GM19240 (cell line): ENCODE results near the gene LPA.
"Not testable (repeated sequence)": the region's sequence is repeated elsewhere in the genome, so short reads cannot be mapped to it uniquely, and the experiment has no call there.

Experiments used
- DNase-seq: peaks from one replicate; pipeline ENCODE4 v3.0.0; 2011; ENCODE audit warnings: low spot score; ENCODE audit not compliant: insufficient read length

LPA gene

DNA sequence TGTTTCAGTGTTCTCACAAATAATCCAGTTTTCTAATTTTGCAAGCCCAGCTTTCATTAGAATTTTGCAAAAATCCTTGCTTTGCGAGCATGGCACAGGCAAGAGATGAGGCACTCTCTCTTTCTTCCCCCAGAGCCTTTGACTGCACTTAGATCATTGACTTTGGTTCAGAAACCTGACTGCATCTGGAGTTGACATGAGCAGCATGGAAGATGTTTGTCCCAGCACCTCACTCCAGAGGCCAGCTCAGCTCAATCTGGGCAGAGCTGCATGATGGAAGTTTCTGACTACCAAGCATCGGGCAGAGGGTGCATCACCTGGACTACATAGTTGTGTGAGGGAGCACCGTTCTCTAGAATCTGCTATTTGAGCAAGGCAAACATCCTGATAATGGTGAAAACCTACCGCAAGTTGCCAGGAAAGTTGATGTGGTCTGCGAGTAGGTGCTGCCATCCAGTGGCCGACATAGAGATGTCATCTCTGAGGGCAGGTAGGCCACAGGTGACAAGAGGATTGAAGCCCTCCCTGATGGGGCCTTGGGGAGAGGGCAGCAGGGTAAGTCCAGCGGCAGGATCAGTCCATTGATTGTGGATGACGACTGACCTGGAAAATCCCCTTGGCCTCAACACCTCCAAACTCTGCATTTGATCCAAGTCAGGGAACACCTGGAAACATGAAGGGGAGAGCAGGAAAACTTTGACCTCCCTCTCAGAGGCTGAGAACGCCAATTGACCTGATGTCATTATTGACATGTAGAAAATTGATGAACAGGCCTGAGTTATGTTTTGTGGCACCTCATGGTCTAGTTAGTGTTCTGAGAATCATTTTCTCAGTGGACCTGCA is 3.8 kb upstream of the LPA start:
- DNase-seq, result peak; percentile 25

DNA sequence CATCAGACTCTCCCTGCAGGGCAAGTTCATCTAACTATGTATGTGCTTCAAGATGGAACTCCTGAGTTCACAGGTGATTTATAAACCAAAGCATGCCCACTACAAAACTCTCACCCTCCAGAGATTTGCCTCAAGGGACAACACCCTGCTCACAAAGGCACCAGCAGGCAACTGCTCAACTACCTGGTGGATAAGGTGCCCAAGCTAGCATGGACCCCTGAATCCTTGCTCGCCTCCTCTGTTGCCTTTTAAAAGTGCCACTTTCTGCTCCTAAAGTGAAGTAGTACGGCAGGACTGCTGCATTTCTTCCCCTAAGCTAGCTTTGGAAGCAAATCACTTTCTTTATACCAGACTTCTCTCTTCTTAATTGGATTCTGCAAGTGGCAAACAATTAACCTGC is 1.2 kb downstream of the LPA start:
- no peak for DNase-seq

DNA sequence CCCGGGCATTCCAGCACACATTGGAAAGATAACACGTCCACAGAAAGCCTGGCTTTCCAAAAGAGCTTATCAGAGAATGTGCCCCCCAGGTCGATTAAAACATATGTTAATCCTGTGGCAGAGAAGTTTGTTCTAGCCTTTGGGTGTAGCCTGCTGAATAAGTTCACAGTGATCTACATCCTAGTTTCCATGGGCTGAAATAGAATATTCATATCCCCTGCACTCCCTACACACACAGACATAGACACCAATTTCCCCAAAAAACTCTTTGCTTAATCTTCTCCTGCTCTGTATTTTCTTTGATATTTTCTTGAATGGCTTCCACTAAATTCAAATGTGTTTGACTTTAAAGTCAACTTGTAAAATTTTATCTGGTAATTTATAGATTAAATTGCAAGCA is 1.6 kb downstream of the LPA start:
- DNase-seq, result no peak

DNA sequence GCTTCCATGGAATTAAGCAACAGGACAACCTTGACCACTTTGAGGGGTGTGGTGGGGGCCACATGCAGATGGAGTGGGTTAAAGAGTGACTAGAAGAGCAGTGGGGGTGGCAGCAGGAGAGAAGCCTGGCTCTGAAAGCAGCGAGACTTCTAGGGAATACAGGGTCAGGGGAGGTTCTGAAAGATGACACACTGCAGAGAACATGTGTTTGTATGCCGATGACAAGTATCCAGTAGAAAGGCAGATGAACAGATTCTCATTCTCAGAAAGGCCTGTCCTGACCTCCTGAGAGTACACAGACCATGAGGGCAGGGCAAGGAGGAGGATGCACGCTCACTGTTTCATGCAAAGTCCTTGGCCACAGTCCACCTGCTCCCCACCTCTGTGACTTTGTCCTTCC is 2.9 kb downstream of the LPA start:
- no peak for DNase-seq

DNA sequence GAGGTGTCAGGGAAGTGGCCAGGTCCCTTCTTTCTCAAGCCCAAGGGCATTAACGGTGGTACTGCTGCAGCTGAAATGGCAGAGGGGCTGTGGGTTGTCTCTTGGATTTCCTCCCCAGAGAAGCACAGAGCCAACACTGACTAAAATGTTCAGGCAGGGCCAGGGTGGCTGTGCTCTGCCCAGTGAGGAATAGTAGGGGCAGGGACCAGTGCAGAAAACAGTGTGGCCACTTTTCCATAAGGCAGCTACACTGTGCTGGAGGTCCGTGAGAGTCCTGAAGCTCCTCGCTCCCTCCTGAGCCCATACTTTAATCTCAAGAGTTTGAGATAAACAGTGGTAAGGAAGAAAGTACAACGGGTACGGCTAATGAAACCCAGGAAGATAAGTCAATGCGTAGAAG is 4.5 kb downstream of the LPA start:
- no peak for DNase-seq

DNA sequence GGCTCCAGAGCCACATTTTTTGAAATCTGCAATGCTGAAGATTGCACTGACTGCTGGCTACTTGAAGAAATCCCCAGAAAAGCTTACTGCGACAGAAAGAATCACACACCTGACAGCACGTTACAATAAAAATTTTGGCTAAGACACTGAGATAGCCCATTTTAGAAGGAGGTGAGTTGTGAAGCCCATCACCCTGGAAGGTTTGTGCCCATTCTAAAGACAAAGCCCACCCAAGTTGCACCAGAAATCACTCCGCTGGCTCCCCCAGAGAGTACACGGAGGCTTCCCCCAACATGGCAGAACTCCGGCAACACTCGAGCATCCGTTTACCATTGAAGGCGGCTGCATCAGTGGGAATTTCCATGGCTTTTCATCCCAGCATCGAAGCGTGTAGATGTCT is 29.4 kb downstream of the LPA start:
- DNase-seq, result no peak

DNA sequence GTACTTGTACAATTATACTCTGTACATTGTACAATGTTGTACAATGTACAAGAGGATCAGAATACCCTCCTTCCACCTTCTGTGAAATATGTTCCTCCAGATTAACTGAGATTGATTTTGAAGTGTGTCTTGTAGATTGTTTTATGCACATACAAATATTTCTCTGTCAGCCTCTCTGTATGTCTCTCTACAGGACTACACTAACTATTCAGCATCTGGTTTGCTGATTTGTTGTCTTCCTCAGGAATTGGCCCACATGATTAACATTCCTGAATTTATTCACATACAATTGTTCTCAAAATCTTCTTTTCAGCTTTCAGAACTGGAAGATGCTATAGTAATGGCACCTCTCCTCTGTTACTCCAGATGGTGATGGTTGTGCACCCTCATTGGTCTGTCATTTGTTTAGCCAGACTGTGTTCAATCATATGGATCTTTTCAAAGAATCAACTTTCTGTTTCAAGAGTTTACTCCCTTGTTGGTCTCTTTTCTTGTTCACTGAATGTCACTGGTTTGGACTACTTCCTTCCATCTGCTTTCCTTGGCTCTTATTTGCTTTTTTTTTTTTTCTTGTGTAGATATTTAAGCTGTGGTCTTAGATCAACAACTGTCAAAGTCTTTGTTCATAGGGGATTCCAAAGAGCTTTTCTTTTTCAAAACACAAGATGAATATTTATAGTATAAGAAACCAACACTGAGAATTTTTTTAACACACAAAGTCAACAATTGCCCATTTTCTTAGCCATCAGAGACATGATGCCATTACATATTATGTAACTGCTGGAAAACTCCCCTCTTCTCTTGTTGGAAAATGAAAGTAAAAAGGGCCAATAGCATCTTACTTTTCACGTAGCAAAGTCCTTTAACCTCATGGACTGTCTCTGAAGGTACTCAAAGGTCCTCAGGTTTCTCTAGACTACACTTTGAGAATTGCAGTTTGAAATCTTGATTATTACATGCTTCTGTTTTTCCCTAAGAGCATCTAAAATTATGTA is 67.9 kb downstream of the LPA start:
- DNase-seq, result no peak

DNA sequence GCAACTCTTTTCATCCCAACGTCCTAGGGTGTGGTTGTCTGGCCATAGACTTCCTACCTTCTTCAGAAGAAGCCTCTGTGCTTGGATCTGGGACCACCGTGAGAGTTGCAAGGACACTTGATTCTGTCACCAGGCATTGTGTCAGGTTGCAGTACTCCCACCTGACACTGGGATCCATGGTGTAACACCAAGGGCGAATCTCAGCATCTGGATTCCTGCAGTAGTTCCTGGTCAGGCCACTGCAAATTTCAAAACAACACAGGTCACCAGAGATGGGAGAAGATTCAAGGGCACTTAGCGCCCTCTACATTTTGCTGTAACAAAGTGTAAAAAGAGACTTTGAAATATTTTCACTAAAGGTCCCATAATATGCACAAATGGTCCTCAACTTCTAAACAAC is 68.8 kb downstream of the LPA start:
- not testable (repeated sequence) for DNase-seq

DNA sequence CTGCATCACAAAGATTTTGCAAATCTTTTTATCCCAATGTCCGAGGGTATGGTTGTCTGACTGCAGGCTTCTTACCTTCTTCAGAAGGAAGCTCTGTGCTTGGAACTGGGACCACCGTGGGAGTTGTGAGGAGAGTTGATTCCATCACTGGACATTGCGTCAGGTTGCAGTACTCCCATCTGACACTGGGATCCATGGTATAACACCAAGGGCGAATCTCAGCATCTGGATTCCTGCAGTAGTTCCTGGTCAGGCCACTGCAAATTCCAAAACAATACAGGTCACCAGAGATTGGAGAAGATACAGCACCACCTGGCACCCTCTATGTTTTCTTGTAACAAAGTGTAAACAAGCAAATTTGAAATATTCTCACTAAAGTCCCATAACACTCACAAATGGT is 77.7 kb downstream of the LPA start:
- DNase-seq, result no peak

DNA sequence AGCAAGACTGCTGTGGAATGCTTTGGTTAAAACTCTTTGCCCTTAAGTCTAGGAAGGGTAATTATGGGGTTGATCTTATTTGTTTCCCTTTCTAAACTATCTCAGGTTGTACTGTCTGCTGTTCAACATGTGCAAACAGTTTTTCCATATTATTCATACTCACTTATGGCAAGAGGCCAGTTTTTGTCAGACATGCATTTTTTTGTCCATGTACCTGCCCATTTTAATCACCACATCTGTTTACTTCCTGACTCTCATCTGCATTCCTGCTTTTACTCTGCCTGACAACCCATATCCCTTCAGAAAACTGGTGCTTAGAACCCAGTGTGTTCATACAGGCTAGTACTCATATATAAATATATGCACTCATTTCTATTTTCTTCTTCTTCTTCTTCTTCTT is 80.3 kb downstream of the LPA start:
- no peak for DNase-seq

DNA sequence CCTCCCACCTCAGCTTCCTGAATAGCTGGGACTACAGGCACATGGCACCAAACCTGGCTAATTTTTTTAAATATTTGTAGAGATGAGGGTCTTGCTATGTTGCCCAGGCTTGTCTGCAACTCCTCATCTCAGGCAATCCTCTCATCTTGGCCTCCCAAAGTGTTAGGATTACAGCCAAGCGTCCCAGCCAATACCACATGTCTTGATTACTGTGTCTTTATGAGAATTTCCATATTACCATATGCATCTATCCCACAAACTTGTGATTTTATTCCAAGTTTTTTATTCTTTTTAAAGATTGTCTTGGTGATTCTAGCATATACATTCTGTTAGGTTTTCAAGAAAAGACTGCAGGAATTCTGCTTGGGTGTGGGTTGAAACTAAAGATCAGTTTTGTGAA is 82.7 kb downstream of the LPA start:
- DNase-seq, result no peak

DNA sequence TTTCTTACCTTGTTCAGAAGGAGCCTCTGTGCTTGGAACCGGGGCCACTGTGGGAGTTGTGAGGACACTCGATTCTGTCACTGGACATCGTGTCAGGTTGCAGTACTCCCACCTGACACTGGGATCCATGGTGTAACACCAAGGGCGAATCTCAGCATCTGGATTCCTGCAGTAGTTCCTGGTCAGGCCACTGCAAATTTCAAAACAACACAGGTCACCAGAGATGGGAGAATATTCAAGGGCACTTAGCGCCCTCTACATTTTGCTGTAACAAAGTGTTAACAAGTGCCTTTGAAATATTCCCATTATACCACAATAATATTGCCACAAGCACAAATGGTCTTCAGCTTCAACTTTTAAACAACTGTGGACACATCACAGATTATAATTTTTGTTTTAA is 85.6 kb downstream of the LPA start:
- DNase-seq, result not testable (repeated sequence)

DNA sequence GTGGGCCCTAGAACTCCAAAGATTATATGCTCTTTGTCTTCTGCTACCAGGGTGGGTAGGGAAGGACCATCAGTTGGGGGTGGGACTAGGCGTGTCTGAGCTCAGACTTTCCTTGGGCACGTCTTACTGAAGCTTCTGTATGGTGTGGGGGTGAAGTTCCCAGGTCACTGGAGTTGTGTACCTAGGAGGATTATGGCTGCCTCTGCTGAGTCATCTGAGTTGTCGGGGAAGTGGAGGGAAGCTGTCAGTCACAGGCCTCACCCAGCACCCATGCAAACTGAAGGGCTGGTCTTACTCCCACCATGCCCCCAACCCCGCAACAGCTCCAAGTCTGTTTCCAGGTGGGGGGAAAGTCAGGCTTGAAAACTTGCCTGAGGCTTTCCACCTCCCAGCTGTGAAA is 90.1 kb downstream of the LPA start:
- no peak for DNase-seq

DNA sequence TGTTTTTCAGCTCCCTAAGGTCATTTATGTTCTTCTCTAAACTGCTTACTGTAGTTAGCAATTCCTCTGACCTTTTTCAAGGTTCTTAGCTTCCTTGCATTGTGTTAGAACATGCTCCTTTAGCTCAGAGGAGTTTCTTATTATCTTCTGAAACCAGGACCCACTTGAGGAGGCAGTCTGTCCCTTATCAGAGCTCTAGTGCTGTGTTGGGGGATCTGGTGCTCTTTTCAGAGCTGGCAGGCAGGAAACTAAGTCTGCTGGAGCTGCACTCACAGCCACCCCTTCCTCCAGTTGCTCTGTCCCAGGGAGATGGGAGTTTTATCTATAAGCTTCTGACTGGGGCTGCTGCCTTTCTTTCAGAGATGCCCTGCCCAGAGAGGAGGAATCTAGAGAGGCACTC is 92.9 kb downstream of the LPA start:
- DNase-seq, result not testable (repeated sequence)

DNA sequence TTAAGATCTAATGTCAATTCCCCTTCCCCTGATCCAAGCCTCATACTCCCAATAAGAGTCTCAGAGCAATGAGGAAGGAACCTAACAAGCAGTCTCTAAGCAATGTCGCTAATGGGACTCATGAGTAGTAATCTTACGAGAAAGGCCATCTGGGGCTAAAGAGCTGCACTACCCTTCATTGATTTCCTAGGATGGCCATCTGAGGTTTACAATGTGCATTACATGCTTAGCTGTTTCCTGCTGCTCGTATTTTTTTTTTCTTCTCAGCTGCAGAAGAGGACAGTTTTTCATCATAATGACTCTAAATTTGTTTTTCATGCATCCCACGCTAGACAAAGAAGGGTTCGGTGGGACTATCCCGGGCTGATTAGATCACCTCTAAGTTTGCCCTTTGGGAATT is 119.3 kb downstream of the LPA start:
- DNase-seq, result no peak

DNA sequence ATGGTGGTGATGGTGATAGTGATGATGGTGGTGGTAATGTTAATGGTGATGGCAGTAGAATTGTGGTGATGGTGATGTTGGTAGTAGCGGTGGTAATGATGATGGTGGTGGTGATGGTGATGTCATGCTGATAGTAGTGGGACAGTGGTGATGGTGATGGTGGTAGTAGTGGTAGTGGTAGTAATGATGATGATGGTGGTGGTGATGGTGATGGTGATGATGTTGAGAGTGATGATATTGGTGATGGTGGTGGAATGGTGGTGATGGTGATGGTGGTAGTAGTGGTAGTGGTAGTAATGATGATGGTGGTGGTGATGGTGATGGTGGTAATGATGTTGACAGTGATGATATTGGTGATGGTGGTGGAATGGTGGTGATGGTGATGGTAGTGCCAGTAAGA is 128.8 kb downstream of the LPA start:
- no peak for DNase-seq

DNA sequence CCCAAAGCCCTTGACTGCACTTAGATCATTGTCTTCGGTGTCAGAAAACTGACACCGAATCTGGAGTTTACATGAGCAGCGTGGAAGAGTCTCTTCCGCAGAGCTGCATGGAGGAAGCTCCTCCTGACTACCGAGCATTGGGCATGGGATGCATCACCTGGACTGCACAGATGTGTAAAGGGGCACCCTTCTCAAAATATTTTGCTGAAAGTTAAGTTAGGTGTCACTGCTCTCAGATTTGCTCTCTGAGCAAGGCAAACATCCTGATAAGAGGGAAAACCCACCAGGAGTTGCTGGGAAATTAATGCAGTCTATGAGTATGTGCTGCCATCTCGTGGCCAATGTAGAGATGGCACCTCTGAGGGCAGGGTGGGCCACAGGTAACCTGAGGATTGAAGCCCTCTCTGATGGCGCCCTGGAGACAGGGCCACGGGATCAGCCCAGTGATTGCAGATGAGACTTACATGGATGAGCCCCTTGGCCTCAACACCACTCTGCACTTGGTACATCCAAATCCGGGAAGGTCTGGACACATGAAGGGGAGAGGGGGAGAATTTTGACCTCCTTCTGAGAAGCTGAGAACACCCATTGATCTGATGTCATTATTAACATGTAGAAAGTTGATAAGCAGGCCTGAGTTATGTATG is 129.9 kb downstream of the LPA start:
- DNase-seq, result peak; percentile 11

DNA sequence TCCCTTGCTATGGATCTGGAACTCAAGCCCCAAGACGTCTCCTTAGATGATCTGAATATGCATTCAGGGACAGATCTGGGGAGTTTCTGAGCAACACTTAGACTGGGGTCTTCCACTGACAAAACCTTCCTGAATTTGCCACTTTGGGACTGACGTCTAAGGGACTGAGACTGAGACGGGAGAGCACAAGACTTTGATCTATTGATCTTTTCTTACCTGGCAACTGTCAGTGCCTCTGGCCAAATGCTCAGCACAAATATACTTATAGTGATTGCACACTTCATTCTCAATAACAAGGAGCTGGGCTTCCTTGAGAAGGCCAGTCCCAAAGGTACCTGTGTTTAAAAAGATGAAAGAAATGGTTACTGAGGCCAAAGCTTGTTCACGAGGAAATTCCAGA is 131.8 kb downstream of the LPA start:
- no peak for DNase-seq

DNA sequence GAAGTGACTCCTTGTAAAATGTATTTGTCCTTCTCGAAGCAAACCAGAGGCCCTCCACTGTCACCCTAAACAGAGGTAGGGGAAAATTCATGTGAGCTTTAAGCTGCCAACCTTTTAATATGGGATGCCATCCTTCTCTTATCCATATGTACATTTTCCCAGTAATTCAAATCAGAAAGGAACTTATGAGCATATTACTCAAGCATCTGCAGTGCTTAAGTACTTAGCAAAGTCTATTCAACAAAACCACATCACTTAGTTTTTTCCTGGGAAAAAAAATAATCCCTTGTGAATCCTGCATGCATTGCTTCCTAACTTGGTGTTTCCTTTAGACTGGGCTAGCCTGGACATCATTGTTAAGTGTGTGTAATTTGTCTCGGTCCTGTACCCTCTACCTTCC is 132.2 kb downstream of the LPA start:
- DNase-seq, result no peak

DNA sequence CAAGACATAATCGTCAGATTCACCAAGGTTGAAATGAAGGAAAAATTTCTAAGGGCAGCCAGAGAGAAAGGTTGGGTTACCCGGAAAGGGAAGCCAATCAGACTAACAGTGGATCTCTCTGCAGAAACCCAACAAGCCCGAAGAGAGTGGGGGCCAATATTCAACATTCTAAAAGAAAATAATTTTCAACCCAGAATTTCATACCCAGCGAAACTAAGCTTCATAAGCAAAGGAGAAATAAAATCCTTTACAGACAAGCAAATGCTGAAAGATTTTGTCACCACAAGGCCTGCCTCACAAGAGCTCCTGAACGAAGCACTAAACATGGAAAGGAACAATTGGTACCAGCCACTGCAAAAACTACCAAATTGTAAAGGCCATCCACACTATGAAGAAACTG is 134.6 kb downstream of the LPA start:
- not testable (repeated sequence) for DNase-seq

DNA sequence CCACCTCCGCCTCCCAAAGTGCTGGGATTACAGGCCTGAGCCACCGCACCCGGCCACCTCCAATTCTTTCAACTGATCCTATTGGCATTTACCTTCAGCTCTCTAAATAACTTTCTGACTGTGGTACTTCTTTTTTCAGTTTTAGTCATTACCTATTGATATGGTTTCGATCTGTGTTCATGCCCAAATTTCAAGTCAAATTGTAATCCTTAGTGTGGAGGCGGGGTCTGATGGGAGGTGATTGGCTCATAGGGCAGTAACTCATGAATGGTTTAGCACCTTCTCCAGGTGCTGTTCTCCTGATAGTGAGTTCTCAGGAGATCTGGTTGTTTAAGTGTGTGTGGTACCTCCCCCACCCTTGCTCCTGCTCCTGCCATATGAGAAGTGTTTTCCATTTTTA is 140.9 kb downstream of the LPA start:
- no peak for DNase-seq
